H1 (cell line): ENCODE measurements around the gene UAP1.

Source experiments
- CBX8 ChIP-seq: fragments of 300-800, 300-1000 bp; sonication (generic); IDR thresholded peaks from 2 replicates; pipeline ENCODE4 v1.7.1; 2016; ENCODE audit warnings: low read depth, low read length, borderline replicate concordance
- CREB1 ChIP-seq: IDR thresholded peaks from 2 replicates; pipeline ENCODE4 v1.6.1; 2012; ENCODE audit warnings: inconsistent platforms
- CTCF ChIP-seq, 3 experiments: IDR thresholded peaks; 1 replicate in 2 of 3; 2 replicates in 1 of 3; pipeline versions ENCODE4 v1.5.1 to v1.6.1; 2011; ENCODE audit warnings: low read length in 3 of 3, mild to moderate bottlenecking in 3 of 3, inconsistent platforms in 2 of 3, low read depth in 1 of 3, moderate library complexity in 1 of 3; ENCODE audit not compliant: insufficient read depth in 1 of 3; ENCODE audit errors: control extremely low read depth in 1 of 3
- EGR1 ChIP-seq: IDR thresholded peaks from 2 replicates; pipeline ENCODE4 v1.6.1; 2011; ENCODE audit warnings: low read depth, low read length, borderline replicate concordance
- EP300 ChIP-seq, 2 experiments: IDR thresholded peaks; 1 replicate in 1 of 2; 2 replicates in 1 of 2; pipeline ENCODE4 v1.6.1; 2011 to 2012; ENCODE audit warnings: low read depth in 2 of 2, low read length in 2 of 2, mild to moderate bottlenecking in 2 of 2, borderline replicate concordance in 1 of 2, inconsistent platforms in 1 of 2, moderate library complexity in 1 of 2
- POLR2A ChIP-seq, 2 experiments: IDR thresholded peaks; 1 replicate in 1 of 2; 2 replicates in 1 of 2; pipeline ENCODE4 v1.6.1; 2011; ENCODE audit warnings: low read depth in 2 of 2, low read length in 2 of 2, mild to moderate bottlenecking in 2 of 2; ENCODE audit errors: control extremely low read depth in 1 of 2
- POLR2AphosphoS5 ChIP-seq: IDR thresholded peaks from 2 replicates; pipeline ENCODE4 v1.6.1; 2011; ENCODE audit warnings: low read depth, low read length
- RFX5 ChIP-seq: IDR thresholded peaks from 2 replicates; pipeline ENCODE4 v1.6.1; 2011; ENCODE audit warnings: low read depth, low read length, improper control_type of control experiment, borderline replicate concordance
- TEAD4 ChIP-seq: IDR thresholded peaks from 2 replicates; pipeline ENCODE4 v1.6.1; 2012; ENCODE audit warnings: low read depth, low read length, inconsistent platforms, mixed read lengths
- USF2 ChIP-seq: IDR thresholded peaks from 2 replicates; pipeline ENCODE4 v1.6.1; 2011; ENCODE audit warnings: low read length, improper control_type of control experiment

GRCh38 chr1:162631546-162632191 lies 70.1 kb downstream of the UAP1 start:
- TF ChIP-seq CREB1: no peak
- TF ChIP-seq POLR2A (IDR thresholded peaks at IDR 0.05; ENCODE audit: control extremely low read depth in 1 of 2, low read depth in 2 of 2, low read length in 2 of 2): no peak
- TF ChIP-seq USF2: no peak
- no peak for TF ChIP-seq RFX5
- no peak for TF ChIP-seq TEAD4
- no peak for TF ChIP-seq CTCF (IDR thresholded peaks at IDR 0.05; ENCODE audit: control extremely low read depth in 1 of 3, insufficient read depth in 1 of 3, low read depth in 1 of 3, low read length in 3 of 3)
- no peak for TF ChIP-seq EP300 (IDR thresholded peaks at IDR 0.05; ENCODE audit: borderline replicate concordance in 1 of 2, low read depth in 2 of 2, low read length in 2 of 2)
- no peak for TF ChIP-seq EGR1
- TF ChIP-seq POLR2AphosphoS5: no peak
- TF ChIP-seq CBX8: no peak
